Measurements from ENCODE around the gene TLCD3B. TPM values are rescaled to one million over a fixed set of nuclear protein-coding genes. Genes with fewer than 3 reads are reported as not detected.

Gene TLCD3B
- total RNA-seq, 1 donor from 2014 or later = 1.0 TPM

- no peak for DNase-seq (ENCODE audit: low read depth)
These were observed 24.3 kb downstream of the TLCD3B start for GRCh38 chr16:30006659-30007377.

- DNase-seq (ENCODE audit: low read depth) = no peak
These were observed 25.0 kb downstream of the TLCD3B start for GRCh38 chr16:30006095-30006473.

DNA sequence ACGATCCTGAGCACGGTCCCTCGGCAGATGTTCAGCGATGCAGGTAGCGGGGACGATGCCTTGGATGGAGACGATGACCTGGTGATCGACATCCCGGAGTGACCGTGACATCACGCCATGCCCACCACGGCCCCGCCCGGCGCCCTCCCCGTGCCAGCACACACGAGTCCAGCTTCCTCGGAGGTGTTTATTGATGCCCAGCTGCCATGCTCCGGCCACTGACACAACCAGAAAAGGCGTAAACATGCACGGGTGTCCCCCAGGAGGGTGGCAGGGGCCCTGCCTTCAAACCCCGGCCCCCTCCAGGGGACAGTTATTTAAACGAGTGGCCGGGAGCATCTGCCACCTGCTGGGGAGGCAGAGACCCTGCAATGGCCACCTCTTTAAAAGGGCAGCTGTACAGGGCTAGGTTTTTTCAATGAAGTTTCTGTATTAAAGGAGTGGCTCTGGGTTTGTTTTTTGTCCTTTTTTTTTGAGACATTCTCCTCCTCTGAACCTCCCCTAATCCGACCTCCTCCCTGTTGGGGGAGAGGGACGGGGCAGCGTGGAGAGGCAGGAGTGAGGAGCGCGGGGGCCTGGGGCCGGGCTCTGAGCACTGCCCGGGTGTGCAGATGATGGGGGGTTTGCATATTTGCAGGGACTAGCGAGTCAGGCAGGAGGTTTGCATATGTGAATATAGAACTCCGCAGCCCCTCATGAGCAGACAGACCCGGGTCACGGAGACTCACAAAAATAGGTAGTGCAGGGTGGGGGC lies 25.6 kb downstream of the TLCD3B start:
- DNase-seq (ENCODE audit: low read depth) = peak; percentile 45

DNA sequence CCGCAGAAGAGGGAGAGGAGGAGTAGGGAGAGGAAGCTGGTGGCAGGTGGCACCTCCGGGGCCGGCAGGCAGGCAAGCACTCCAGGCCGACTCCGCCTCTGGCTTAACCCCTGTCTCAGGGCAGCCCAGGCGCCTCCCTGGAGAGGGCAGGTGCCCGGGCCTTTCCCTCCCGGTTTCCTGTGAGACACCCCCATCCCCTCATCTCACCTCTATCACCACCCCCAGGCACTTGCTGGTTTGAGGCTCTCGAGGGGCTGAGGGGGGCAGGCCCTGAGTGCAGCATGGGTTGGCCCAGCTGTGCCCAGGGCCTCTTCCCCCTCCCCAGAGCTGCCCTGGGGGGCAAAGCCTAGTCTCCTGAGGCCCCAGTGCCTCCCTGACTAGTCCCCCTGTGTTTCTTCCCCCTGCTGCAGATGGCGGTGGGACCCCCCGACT lies 26.2 kb downstream of the TLCD3B start:
- DNase-seq (ENCODE audit: low read depth) = no peak

DNA sequence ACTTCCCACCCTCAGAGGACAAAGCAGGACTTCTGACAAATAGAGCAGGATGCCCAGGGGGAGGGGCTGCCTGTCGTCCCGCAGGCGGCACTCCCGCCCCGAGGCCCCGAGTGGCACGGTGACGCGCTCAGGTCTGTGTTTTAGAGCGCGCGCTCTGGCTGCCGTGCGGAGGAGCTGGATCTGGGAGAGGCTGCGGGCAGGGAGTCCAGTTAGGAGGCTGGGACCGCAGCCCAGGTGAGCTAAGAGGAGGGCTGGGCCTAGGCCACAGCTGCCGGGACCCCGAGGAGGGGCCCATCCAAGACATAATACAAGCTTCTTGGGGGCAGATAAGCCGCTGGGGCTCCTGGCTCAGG lies 26.7 kb downstream of the TLCD3B start:
- no peak for DNase-seq (ENCODE audit: low read depth)

- DNase-seq (ENCODE audit: low read depth) = no peak
These were observed 27.2 kb downstream of the TLCD3B start for GRCh38 chr16:30003670-30004423.

GRCh38 chr16:30002614-30003346 lies 28.3 kb downstream of the TLCD3B start:
- no peak for DNase-seq (ENCODE audit: low read depth)

GRCh38 chr16:30000735-30001631 lies 30.1 kb downstream of the TLCD3B start:
- DNase-seq (ENCODE audit: low read depth) = no peak

- no peak for DNase-seq (ENCODE audit: low read depth)
These were observed 31.5 kb downstream of the TLCD3B start for GRCh38 chr16:29999605-30000004.

- DNase-seq (ENCODE audit: low read depth) = no peak
These were observed 34.3 kb downstream of the TLCD3B start for GRCh38 chr16:29996766-29997250.

DNA sequence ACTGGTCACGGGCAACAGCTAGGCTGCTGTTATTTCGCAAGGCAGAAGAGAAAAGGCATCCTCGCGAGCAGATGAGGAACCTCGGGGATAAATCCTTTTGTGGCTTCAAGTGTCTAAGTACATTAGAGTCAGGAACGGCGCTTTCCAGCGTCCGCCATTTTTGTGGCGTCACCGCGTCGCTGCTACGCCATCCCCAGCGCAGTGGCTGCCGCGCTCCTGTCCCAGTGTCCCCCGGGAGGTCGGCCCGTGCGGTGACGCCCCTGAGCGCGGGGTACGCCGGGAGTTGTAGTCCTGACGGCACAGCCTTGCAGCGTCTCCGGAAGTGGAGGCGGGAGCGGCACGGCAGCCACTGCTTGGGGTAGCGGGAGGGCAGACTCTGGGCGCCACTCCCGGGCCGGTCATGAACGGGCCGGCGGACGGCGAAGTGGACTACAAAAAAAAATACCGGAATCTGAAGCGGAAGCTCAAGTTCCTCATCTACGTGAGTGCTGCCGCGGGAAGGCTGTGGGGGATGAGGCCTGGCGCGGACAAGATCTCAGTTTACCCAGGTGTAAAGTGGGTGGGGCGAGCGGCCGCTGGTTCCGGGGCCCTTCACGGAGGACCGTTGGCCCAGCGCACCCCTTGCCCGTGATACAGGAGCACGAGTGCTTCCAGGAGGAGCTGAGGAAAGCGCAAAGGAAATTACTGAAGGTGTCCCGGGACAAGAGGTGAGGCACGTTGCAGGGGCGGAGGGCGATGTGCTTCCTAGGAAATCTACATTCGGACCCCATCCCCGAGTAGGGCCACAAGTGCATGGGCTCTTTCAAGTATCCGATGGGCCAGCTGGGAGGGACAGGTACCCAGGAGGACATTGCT lies 34.9 kb downstream of the TLCD3B start, which contains the start of gene INO80E:
Gene INO80E, plus strand, starts transcription at position 331 of the 855 bp plus-strand sequence. Its CDS starts 70 bp downstream, at position 401.
- peak; percentile 97 for DNase-seq (ENCODE audit: low read depth)

DNA sequence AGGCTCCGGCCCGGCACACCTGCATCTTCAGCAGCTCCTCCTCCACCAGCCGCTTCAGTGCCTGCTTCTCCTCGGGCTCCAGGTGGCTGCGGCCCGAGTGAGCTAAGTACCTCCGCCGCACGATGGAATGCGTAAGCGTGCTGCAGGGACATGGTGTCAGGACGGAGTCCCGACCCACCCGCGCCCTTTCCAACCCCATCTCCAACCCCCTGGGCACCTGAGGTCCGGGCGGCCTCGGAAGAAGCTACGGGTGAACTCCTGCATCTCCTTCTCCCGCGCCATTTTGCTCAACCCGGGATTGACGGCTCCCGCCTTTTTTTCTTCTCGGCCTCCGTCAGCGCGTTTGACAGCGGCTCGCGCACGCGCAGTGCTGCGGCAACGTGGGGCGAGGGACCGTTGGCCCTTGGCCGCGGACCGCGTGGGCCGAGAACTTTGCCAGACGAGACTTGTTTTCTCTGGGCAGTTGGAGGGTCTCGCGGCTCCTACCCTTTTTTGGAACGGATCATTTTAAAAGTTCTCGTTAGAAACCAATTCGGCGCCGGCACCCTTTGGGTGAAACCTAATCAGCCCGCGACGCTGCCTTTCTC lies 35.7 kb downstream of the TLCD3B start, which contains the start of gene HIRIP3:
Gene HIRIP3, minus strand, starts transcription at position 294 of the 587 bp plus-strand sequence. Its CDS starts 12 bp downstream, at position 282.
- peak; percentile 85 for DNase-seq (ENCODE audit: low read depth)

GRCh38 chr16:29994600-29995323 lies 36.3 kb downstream of the TLCD3B start:
- DNase-seq (ENCODE audit: low read depth) = no peak

DNA sequence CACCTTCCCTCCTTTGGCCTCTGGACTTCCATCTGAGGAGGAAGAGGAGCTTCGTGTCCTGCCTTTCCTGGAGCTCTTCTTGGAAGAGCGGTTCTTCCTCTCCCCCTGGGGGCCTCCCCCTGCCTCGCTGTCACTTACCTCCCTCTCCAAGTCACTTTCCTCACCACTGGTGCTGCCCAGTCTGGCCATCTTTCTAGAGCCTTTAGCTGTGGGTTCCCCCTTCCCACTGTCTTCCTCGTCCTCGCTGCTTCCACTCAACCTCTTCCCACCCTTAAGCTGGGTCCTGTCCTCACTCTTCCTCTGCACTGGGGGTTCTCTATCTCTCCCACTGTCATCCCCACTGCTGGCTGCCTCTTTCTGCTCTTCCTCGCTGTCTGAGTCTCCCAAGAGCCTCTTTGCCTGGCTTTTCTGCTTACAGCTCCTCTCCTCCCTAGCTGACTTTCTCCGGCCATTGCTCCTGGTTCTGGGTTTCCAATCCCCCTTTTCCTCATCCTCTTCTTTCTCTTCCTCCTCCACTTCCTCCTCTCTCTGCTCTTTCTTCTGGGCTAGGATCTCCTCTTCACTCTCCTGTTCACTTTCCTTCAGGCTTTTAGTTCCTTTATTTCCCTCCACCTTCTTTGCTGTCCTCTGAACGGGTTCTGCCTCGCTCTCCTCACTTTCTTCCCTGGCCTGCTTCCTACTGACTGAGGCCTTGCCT lies 37.0 kb downstream of the TLCD3B start:
- no peak for DNase-seq (ENCODE audit: low read depth)

GRCh38 chr16:29993191-29993902 lies 37.7 kb downstream of the TLCD3B start:
- no peak for DNase-seq (ENCODE audit: low read depth)

- no peak for DNase-seq (ENCODE audit: low read depth)
These were observed 38.6 kb downstream of the TLCD3B start for GRCh38 chr16:29992344-29992967.
